Lower lobe of right lung (tissue), 2 donors: ENCODE results near the gene NOD1. TPM values are rescaled to one million over a fixed set of nuclear protein-coding genes. Genes with fewer than 3 reads are reported as not detected.

Source experiments
- ATAC-seq, 2 donors: fragments of 200-7000 bp; cut with Tn5 transposase; one replicate each; pipeline ENCODE4 v1.9.1; 2020 to 2022; ENCODE audit warnings: mild to moderate bottlenecking in 2 of 2, moderate library complexity in 2 of 2
- DNase-seq: peaks from one replicate; pipeline ENCODE4 v3.0.0-alpha.2; 2020
- H3K27ac ChIP-seq: fragments of 200-600 bp; one replicate; pipeline ENCODE4 v1.8.0; 2022
- H3K27me3 ChIP-seq: fragments of 200-600 bp; one replicate; pipeline ENCODE4 v1.8.0; 2022; ENCODE audit warnings: low read depth
- H3K36me3 ChIP-seq: fragments of 200-600 bp; one replicate; pipeline ENCODE4 v1.8.0; 2022; ENCODE audit warnings: mild to moderate bottlenecking
- H3K4me1 ChIP-seq: fragments of 200-600 bp; one replicate; pipeline ENCODE4 v1.8.0; 2022
- H3K4me3 ChIP-seq: fragments of 200-600 bp; one replicate; pipeline ENCODE4 v1.8.0; 2022; ENCODE audit warnings: mild to moderate bottlenecking
- H3K9me3 ChIP-seq: fragments of 200-600 bp; one replicate; pipeline ENCODE4 v1.8.0; 2022
- CTCF ChIP-seq: fragments of 200-600 bp; IDR thresholded peaks from one replicate; pipeline ENCODE4 v1.8.0; 2022; ENCODE audit warnings: antibody characterized with exemption, mild to moderate bottlenecking
- intact Hi-C: fragments of 100-400 bp; cut with DNase I; formaldehyde crosslinking; loops from one replicate; pipeline ENCODE4 v1.11.0; 2022
- total RNA-seq: library from RNA; stranded (reverse); fragmentation: NEBNext Ultra II Directional; extraction: Animal tissue kit (Norgen Biotek cat#: 25700); gene quantifications from one replicate; pipeline ENCODE4 v1.2.1, GENCODE V29; 2021
- donor health status: DM: no; HTN: yes; CAD: no; lungs with severe emphysema.

NOD1 gene
- total RNA-seq, 1 donor from 2014 or later, result 42.9 TPM

DNA sequence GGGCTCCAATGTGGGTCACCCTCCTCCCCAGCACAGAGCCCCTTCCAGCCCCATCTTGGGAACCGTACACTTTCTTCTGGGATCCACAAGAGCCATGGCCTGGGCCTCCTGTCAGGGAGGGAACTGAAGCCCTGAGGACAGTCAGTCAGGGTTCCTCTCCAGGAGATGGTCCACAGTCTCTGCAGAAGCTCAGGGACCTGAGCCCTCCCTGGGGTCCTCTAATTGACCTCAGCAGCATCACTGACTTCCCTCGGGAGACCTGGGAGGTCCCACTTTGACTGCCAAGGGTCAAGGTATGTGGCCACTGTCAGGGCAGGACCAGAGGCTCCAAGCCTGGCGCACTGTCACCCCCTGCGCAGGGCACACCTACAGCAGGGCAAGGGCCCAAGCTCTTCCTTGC lies 32.3 kb downstream of the NOD1 start:
- H3K4me3 ChIP-seq, result no peak overlapping the region
- H3K36me3 ChIP-seq, result peaks cover 51% of the 10 kb centered on the region
- H3K4me1 ChIP-seq, result peaks cover 11% of the 10 kb centered on the region
- H3K27me3 ChIP-seq, result no peaks in the 10 kb centered on the region
- no peaks in the 10 kb centered on the region for H3K9me3 ChIP-seq
- TF ChIP-seq CTCF, result no peak
- intact Hi-C loops, result no loop called here
- peak; percentile 27 to 37 for ATAC-seq
- H3K27ac ChIP-seq, result no peak overlapping the region
- DNase-seq, result no peak

GRCh38 chr7:30445770-30446169 lies 32.8 kb downstream of the NOD1 start:
- TF ChIP-seq CTCF, result peak; percentile 44
- ATAC-seq, result peak; percentile 98
- peak; percentile 91 for DNase-seq
- Histone ChIP-seq H3K27me3 (no peaks in the 10 kb centered on the region), H3K36me3 (peaks cover 46% of the 10 kb centered on the region), H3K4me1 (peaks cover 11% of the 10 kb centered on the region), H3K9me3 (no peaks in the 10 kb centered on the region), H3K4me3 (no peak overlapping the region), H3K27ac (no peak overlapping the region)
- intact Hi-C loops, result no loop called here

DNA sequence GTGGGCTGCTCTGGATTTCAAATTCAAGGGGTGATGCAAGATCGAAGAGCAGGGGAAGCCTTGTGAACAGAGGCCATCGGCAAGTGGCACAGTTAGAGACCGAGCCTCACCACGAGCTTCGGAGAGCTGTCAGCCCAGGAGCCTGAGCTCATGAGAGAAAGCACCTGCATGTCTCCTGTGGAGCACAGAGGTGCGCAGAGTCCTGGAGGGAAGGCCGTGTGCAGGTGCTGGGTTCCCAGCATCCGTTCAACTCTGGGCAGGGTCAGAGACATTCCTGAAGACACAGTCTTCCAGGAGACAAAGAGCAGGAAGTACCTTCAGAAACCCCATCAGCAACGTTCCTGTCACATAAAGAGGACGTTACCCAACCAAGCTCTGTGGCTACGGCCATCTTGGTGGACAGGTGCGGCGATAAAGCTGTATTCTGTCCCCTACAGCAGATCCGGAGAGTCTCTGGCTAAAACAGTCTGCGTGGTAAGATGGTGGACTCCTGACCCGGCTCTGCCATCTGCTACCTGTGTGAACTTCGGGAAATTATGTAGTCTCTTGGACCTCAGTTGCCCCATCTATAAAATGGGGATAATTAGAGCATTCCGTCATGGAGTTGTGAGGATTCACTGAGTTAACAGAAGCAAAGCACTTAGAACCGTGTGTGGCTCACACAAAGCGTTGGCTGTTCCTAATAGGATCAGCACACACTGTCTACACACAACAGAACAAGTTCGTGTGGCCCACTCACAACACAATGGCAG lies 40.6 kb downstream of the NOD1 start:
- no peak overlapping the region for H3K27ac ChIP-seq
- intact Hi-C loops, result no loop called here
- peaks cover 55% of the 10 kb centered on the region for H3K36me3 ChIP-seq
- no peaks in the 10 kb centered on the region for H3K27me3 ChIP-seq
- ATAC-seq (no peak), DNase-seq (no peak)
- H3K4me3 ChIP-seq, result no peak overlapping the region
- H3K9me3 ChIP-seq, result no peaks in the 10 kb centered on the region
- TF ChIP-seq CTCF, result no peak
- peaks cover 31% of the 10 kb centered on the region for H3K4me1 ChIP-seq

- TF ChIP-seq CTCF, result no peak
- DNase-seq (no peak), ATAC-seq (no peak)
- no peaks in the 10 kb centered on the region for H3K9me3 ChIP-seq
- H3K27ac ChIP-seq, result no peak overlapping the region
- no peak overlapping the region for H3K4me3 ChIP-seq
- intact Hi-C loops, result no loop called here
- H3K4me1 ChIP-seq, result peaks cover 46% of the 10 kb centered on the region
- no peaks in the 10 kb centered on the region for H3K27me3 ChIP-seq
- H3K36me3 ChIP-seq, result peaks cover 63% of the 10 kb centered on the region
These were observed 42.1 kb downstream of the NOD1 start for GRCh38 chr7:30436518-30436917.

- no peak for TF ChIP-seq CTCF
- DNase-seq (no peak), ATAC-seq (no peak)
- Histone ChIP-seq H3K27me3 (no peaks in the 10 kb centered on the region), H3K4me3 (no peak overlapping the region), H3K36me3 (peaks cover 63% of the 10 kb centered on the region), H3K4me1 (peaks cover 51% of the 10 kb centered on the region), H3K9me3 (no peaks in the 10 kb centered on the region), H3K27ac (no peak overlapping the region)
- intact Hi-C loops, result no loop called here
These were observed 42.5 kb downstream of the NOD1 start for GRCh38 chr7:30436046-30436445.
